AG08395 (cell line): ENCODE measurements around the gene EPSTI1.
A peak's percentile ranks its signal among the peaks of the same experiment; 100 is the strongest.

ENCODE experiments used
- DNase-seq: peaks from one replicate; pipeline ENCODE4 v3.0.0; 2012; ENCODE audit warnings: mixed read lengths, low spot score

The EPSTI1 gene

GRCh38 chr13:42971691-42972347 is 20.2 kb downstream of the EPSTI1 start:
- DNase-seq = no peak

DNA sequence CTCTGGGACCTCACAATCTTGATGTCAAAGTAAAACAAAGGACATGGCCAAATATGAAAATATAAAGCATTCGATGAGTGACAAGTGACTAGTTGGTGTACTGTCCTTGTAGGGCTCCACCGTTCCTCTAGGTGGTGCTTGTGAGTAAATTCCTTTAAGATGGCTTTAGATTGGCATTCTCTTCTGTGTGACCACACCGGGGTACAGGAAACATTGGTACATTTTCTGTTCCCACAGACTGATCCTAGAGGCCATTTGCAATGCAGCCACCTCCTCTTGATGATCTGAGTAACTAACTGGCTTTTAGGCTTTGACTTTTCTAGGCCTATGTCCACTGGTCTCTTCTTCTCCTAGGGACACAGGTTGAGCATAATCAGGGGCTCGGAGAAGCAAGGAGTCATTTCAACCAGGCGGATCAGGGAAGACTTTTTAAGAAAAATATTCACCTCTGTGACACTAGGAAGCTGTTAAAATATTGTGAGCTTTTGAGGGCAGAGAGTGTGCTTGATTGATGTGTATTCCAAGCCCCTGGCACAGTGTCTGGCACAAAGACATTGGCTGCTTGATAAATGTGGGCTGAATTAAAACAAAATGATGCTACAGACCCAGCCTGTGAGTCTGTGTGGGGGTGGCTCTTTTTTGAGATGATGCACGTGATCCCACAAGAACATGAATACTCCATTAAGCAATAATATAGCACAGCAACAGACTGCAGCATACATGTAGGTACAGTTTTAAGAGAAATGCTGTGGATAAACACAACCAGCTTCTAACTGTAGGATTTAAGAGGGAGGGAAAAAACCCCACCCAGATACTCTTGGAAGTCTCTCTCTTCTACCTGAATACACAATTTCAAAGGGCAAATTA is 21.0 kb downstream of the EPSTI1 start:
- peak; percentile 49 for DNase-seq

DNA sequence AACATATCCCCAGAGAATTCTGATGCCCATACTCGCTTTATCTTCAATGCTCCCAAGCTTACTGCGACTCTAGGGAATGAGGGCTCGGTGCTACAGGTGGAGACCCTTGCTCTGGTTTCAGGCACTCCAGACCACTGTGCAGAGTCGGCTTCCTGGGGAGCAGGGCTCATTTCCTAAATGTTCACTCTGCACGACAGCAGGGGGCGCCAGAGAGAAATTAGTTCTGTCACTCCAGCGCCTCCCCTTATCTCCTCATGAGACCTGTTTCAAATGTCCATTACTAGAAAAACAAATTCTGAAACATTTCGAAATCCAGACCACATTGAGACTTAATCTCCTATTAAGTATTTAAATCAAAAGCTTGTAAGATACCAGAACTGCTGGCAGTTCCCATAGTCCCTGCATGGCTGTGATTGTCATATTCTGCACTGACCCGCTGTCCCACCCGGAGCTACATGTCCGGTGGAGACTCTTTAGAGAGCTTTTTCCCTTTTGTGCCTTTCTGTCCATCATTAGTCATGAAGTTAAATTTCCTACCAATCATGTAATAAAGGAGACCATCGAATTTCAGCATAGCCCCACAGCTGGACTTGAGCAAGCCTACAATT is 22.4 kb downstream of the EPSTI1 start:
- DNase-seq = peak; percentile 72

DNA sequence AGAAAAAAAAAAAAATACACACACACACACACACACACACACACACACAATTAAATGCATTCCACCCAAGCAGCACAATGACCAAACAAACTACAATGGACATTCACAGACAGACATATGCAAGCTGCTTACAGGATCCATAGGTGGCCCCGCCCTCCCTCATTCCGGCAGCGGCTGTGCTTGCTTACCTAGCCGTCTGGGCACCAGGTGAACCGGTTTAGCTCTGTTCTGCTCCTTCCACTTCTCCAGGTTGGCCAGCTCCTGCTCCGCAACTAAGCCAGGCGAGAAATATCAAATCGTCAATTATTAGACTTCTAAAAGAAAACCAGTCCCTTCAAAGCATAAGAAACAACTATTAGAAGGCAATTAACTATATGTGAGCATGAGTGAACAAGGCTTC is 23.1 kb downstream of the EPSTI1 start:
- DNase-seq = no peak

- DNase-seq = no peak
Measured at GRCh38 chr13:42967660-42968059, 24.4 kb downstream of the EPSTI1 start.

DNA sequence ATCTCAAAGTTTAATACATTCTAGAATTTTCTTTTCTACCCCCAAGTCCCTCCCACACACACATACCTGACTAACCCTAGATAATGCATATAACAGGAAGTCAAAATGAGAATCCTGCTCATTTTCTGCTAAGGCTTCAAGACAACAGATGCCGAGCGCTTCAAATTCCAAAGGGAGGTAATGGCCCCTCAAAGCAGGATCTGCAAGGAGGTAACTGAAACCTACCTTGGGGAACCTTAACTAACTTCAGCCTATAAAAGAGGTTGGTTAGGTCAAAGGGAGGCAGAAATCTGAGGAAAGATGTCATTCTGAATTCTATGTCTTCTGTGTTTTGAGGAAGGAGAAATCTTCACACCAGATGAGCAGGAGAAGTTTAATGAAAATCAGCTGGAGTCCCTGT is 26.8 kb downstream of the EPSTI1 start:
- DNase-seq = no peak

- DNase-seq = no peak
Measured at GRCh38 chr13:42964761-42965161, 27.3 kb downstream of the EPSTI1 start.

DNA sequence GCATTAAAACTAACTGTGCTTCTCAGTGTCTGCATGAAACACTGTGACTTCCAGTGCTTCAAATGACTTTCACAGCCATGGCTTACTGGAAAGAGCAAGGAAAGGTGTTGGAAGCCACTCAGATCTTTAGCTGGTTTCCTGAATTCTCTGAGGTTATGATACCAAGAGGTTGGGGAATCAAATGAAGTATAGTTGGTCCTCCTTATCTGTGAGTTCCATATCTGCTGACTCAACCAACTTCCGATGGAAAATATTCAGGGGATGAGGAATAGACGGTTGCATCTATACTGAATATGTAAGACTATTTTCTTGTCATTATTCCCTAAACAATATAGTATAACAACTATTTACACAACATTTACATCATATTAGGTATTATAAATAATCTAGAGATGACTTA is 32.4 kb downstream of the EPSTI1 start:
- no peak for DNase-seq

- DNase-seq = no peak
Measured at GRCh38 chr13:42957881-42958280, 34.2 kb downstream of the EPSTI1 start.

DNA sequence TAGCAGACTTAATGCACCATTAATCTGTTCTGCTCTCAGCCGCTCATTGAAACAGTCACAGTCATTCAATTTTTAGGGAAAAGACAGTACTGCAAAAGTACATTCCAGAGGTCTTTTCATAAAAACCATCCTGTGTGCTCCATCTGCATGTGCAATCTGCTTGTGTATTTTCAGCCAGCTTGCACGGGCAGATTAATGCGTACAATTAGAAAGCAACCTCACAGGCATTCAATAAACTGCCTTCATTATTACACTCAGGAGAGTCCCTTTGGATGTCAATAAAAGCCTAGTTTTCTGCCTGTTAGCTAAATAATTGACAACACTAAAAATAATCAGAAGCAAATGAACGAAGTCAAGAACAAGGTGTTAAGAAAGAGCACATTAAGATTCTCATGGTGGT is 41.9 kb downstream of the EPSTI1 start:
- DNase-seq = no peak

DNA sequence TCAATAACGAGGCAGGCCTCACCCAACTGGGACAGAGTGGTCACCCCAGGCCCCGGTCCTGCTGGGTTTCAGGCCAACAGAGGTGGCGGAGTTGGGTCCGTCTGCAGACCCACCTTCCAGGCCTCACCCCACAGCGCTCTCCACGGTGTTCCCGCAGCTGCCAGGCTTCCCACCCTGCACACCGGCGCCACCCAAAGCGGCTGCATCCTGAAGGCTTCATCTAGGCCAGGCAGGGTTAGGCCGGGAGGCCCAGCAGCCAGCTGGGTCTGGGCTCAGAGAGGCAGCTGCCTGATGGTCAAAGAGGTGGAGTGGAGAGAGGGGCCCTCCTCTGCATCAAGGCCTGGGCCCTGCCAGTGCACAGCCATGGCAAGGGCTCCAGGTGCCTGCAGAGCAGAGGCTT is 44.1 kb downstream of the EPSTI1 start:
- no peak for DNase-seq

DNA sequence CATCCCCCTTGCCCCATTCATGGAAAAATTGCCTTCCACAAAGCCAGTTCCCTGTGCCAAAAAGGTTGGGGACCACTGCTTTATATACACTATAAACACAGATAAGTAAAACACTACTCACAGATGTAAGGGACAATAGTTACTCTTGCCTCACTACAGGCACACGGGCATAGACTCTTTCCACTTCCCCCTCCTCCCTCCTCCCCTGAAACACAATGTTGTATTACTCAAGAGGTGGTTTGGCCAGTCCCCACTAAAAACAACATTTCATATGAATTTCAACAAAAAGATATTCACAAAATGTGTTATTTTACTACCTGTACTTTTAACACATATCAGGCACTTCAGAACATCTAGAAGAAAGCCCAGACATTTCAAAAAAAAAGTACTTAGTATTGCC is 45.1 kb downstream of the EPSTI1 start:
- peak; percentile 32 for DNase-seq

GRCh38 chr13:42929886-42930535 is 62.0 kb downstream of the EPSTI1 start:
- DNase-seq = no peak

GRCh38 chr13:42926555-42926954 is 65.5 kb downstream of the EPSTI1 start:
- DNase-seq = no peak

GRCh38 chr13:42926043-42926442 is 66.0 kb downstream of the EPSTI1 start:
- DNase-seq = no peak

GRCh38 chr13:42925626-42926025 is 66.4 kb downstream of the EPSTI1 start:
- no peak for DNase-seq

DNA sequence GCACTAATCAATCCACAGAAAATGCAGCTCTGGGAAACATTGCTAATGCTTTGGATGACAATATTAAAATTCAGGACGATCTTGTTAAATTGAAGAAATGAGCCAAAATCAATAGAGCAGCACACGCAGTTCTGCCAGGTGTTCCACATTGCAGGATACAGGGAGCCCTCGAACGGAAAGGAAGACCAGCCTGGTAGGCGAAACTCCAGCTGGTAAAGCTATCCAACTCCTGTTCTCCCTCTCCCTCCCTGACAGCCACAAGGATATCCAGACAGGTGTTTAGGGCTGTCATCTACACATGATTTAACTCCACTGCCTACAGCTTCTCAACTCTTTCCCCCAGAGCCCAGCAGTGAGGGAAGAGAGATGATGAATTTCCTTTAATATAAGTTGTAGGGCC is 67.7 kb downstream of the EPSTI1 start:
- no peak for DNase-seq

DNA sequence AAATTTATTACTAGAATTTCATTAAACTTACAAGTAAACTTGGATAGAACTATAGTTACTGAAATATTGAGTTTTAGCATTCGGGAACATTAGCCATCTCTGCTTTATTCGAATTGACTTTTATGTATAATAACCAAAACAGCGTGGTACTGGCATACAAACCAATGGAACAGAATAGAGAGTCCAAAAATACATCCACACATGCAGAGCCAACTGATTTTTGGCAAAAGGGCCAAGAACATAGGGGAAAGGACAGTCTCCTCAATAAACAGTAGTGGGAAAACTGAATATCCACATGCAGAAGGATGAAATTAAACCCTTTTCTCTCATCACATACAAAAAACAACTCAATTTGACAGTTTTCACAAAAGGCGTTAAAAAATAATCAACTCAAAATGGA is 84.3 kb downstream of the EPSTI1 start:
- DNase-seq = no peak

DNA sequence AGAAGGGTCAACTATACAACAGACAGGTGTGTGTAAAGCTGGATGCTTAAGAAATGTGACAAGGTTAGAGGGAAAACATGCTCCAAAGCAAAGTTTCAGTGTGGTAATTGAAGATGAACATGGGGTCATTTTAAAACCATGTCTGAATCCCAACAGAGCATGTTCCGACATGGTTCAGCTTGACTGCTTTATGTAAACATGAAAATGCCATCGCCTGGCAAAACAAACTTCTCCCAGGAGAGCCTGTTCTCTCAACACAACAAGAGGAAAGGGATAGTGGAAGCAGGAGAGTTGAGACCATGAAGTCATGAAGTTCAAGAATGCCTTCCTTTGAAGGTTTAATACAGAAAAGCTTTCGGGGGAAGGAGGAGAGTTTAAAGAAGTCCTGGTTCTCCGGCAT is 85.8 kb downstream of the EPSTI1 start:
- no peak for DNase-seq

DNA sequence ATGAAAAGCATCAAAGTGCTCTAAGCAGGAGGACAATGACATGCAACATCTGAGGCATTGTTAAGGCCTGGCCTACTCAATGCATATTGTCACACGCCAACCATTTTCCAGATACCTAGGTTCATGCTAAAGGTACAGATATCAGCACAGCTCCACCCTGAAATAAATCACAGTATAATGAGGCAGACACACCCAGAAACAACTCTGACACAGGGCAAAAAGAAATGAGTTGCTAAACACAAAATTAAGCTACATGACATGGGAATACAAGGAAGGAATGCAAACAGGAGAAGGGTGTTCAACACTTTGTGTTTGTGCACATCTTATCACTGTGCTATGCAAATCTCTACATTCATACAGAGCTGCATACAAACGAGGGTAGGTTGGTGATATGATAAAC is 86.5 kb downstream of the EPSTI1 start:
- DNase-seq = no peak

GRCh38 chr13:42899266-42899665 is 92.8 kb downstream of the EPSTI1 start:
- DNase-seq = no peak

DNA sequence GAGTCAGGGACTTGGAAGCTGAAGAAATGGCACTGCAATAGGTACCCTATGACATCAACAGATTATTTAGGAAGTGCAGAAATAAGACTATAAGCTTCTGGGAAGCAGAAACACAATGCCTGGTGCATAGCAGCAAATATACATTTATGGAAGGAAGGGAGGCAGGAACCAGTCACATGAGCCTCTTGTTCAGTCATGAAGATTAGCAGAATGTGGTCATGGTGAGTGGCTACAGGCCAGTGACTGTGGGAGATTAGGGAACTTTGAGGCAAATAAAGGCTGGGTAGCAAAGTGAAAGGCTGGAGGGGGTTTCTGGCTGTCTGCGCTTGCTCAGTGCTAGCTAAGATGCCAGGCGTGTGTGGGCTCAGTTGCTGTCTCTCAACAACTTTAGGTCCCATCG is 96.3 kb downstream of the EPSTI1 start:
- DNase-seq = no peak

DNA sequence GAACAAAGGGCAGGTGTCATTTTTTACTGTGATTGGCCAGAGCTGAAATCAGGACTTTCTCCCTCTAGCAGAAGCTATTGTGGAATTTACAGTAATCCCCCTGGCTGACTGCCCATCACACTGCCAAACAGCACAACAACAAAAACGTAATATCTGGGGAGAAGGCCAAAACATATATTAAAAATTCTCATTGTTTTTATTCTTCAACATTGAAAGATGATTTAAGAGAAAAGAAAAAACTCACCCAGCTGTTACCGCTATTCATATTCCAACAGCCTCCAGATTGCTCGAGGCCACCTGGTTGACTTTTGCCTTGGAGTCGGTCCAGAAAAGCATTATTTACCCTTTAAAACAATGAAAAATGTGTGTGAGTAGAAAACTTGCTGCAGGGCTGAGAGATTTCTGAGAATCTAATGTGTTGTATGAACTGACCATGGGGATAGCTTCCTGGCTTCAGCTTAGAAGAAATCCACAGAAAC is 97.2 kb downstream of the EPSTI1 start:
- DNase-seq = peak; percentile 16
